HepG2 (cell line): ENCODE results near the gene HEBP1. TPM values are rescaled to one million over a fixed set of nuclear protein-coding genes. Genes with fewer than 3 reads are reported as not detected.

Experiments used
- ATAC-seq: fragments of 200-7000 bp; cut with Tn5 transposase; 3 replicates; pipeline ENCODE4 v1.9.1; 2020; ENCODE audit warnings: mild to moderate bottlenecking, moderate library complexity
- BruUV-seq: library from RNA; stranded (reverse); fragments of 400-500 nt; replicated peaks from 2 replicates; lab custom pipeline; 2021; lab: Mats Ljungman, UMichigan
- CTCF ChIA-PET: fragments of 300-600 bp; formaldehyde crosslinking; extraction: SDS; loops from one replicate; lab custom pipeline; 2021; ENCODE audit warnings: low total read pairs, inconsistent platforms, low intra/inter-chr PET ratio; lab: Yijun Ruan, JAX
- POLR2A ChIA-PET: fragments of 350-600 bp; sonication (Branson Sonifier 250); formaldehyde crosslinking; loops from one replicate; lab custom pipeline; 2020; ENCODE audit warnings: antibody characterized with exemption, inconsistent platforms; lab: Yijun Ruan, JAX
- DNase-seq: peaks from one replicate; pipeline ENCODE4 v3.0.0-alpha.2; 2015; ENCODE audit warnings: low spot score
- FAIRE-seq: peaks from 3 replicates; lab custom pipeline; 2011; peaks lifted over from hg19 to GRCh38; lab: Jason Lieb, UNC
- H2AFZ ChIP-seq: one replicate; pipeline ENCODE4 v1.6.1; 2011; ENCODE audit warnings: low read length, inconsistent platforms
- H3K27ac ChIP-seq: fragments of 300-600 bp; 3 replicates; pipeline ENCODE4 v1.8.0; 2011; ENCODE audit warnings: mixed run types, mild to moderate bottlenecking, mixed read lengths, low read length, inconsistent platforms; ENCODE audit not compliant: insufficient read depth; ENCODE audit errors: extremely low read length
- H3K27me3 ChIP-seq, 2 experiments: fragments of 200-600 bp in 1 of 2; 2 replicates in 1 of 2; 3 replicates in 1 of 2; pipeline versions ENCODE4 v1.6.0 to v1.8.0; 2011; ENCODE audit warnings: low read length in 2 of 2, mild to moderate bottlenecking in 2 of 2, moderate library complexity in 2 of 2, inconsistent platforms in 1 of 2; ENCODE audit not compliant: insufficient read depth in 2 of 2, control insufficient read depth in 1 of 2
- H3K36me3 ChIP-seq, 2 experiments: fragments of 200-600 bp in 1 of 2; replicated peaks in 1 of 2; 2 replicates in 1 of 2; 3 replicates in 1 of 2; pipeline versions ENCODE4 v1.5.1 to v1.8.0; 2011; ENCODE audit warnings: low read length in 2 of 2, inconsistent platforms in 1 of 2; ENCODE audit not compliant: insufficient read depth in 2 of 2, control insufficient read depth in 1 of 2
- H3K4me1 ChIP-seq: 2 replicates; pipeline ENCODE4 v1.5.1; 2012; ENCODE audit warnings: low read length, inconsistent platforms; ENCODE audit not compliant: insufficient read depth
- H3K4me2 ChIP-seq: 2 replicates; pipeline ENCODE4 v1.6.0; 2011; ENCODE audit warnings: low read depth, low read length, inconsistent platforms
- H3K4me3 ChIP-seq, 3 experiments: fragments of 200-600 bp in 1 of 3; sonication (generic), shearing (Covaris generic) in 1 of 3; replicated peaks in 1 of 3; 2 replicates each; pipeline ENCODE4 v1.5.1; 2011 to 2016; ENCODE audit warnings: low read length in 3 of 3, inconsistent platforms in 2 of 3, low read depth in 2 of 3, mild to moderate bottlenecking in 2 of 3, control low read depth in 1 of 3, mixed read lengths in 1 of 3; ENCODE audit not compliant: insufficient read depth in 1 of 3
- H3K79me2 ChIP-seq: one replicate; pipeline ENCODE4 v1.6.1; 2011; ENCODE audit warnings: low read length, inconsistent platforms; ENCODE audit not compliant: insufficient read depth
- H3K9ac ChIP-seq: 2 replicates; pipeline ENCODE4 v1.6.0; 2011; ENCODE audit warnings: mild to moderate bottlenecking, low read depth, low read length, inconsistent platforms; ENCODE audit not compliant: insufficient read depth
- H3K9me3 ChIP-seq: 2 replicates; pipeline ENCODE4 v1.5.1; 2012; ENCODE audit warnings: mild to moderate bottlenecking, low read length
- H4K20me1 ChIP-seq: 2 replicates; pipeline ENCODE4 v1.6.0; 2011; ENCODE audit warnings: inconsistent platforms, mild to moderate bottlenecking, low read length, moderate library complexity; ENCODE audit not compliant: insufficient read depth
- ATF7 ChIP-seq, 2 experiments: fragments of 450-650 bp in 1 of 2; sonication (generic) in 1 of 2; formaldehyde crosslinking in 1 of 2; IDR thresholded peaks; 2 replicates each; pipeline versions ENCODE4 v1.4.0 to v1.6.1; 2016 to 2020; ENCODE audit warnings: antibody characterized with exemption in 1 of 2, mild to moderate bottlenecking in 1 of 2, missing genetic modification reagents in 1 of 2
- BATF2 ChIP-seq: sonication (generic); formaldehyde crosslinking; IDR thresholded peaks from 2 replicates; pipeline ENCODE4 v1.8.0; 2022; ENCODE audit warnings: mild to moderate bottlenecking, missing genetic modification reagents, moderate library complexity
- CBX5 ChIP-seq: sonication (generic); formaldehyde crosslinking; IDR thresholded peaks from 2 replicates; pipeline ENCODE4 v1.4.0; 2020; ENCODE audit warnings: missing genetic modification reagents, borderline replicate concordance
- MAZ ChIP-seq, 2 experiments: sonication (generic) in 1 of 2; formaldehyde crosslinking in 1 of 2; IDR thresholded peaks; 2 replicates each; pipeline versions ENCODE4 v1.5.0 to v1.6.1; 2012 to 2020; ENCODE audit warnings: low read depth in 2 of 2, mild to moderate bottlenecking in 2 of 2, borderline replicate concordance in 1 of 2, improper control_type of control experiment in 1 of 2, low read length in 1 of 2, missing genetic modification reagents in 1 of 2, moderate library complexity in 1 of 2
- SALL2 ChIP-seq: sonication (generic); formaldehyde crosslinking; IDR thresholded peaks from 2 replicates; pipeline ENCODE4 v1.8.1; 2023; ENCODE audit warnings: mild to moderate bottlenecking, missing genetic modification reagents, inconsistent platforms
- ZBTB14 ChIP-seq: sonication (generic); formaldehyde crosslinking; IDR thresholded peaks from 2 replicates; pipeline ENCODE4 v1.4.0; 2020; ENCODE audit warnings: missing genetic modification reagents
- ZNF12 ChIP-seq: sonication (generic); formaldehyde crosslinking; IDR thresholded peaks from 2 replicates; pipeline ENCODE4 v1.5.0; 2020; ENCODE audit warnings: missing genetic modification reagents
- ZNF232 ChIP-seq: sonication (generic); formaldehyde crosslinking; IDR thresholded peaks from 2 replicates; pipeline ENCODE4 v1.4.0; 2020; ENCODE audit warnings: missing genetic modification reagents, borderline replicate concordance
- ZNF281 ChIP-seq: sonication (generic); formaldehyde crosslinking; IDR thresholded peaks from 2 replicates; pipeline ENCODE4 v1.4.0; 2020; ENCODE audit warnings: missing genetic modification reagents, borderline replicate concordance
- ZNF768 ChIP-seq: sonication (generic); formaldehyde crosslinking; IDR thresholded peaks from 2 replicates; pipeline ENCODE4 v1.4.0; 2020; ENCODE audit warnings: missing genetic modification reagents
- WGBS: methylation state at CpG from one replicate; pipeline ENCODE4 v1.1.6; 2017; ENCODE audit warnings: low lambda C conversion rate; 5-methylcytosine and 5-hydroxymethylcytosine counted together
- in situ Hi-C: cut with HindIII; loops from 2 replicates; pipeline ENCODE4 v1.10.0; 2017; ENCODE audit warnings: low pct_unique_long_range_greater_than_20kb; ENCODE audit not compliant: extremely low pct_ligation_motif_present
- intact Hi-C: fragments of 100-400 bp; cut with micrococcal nuclease; formaldehyde crosslinking; loops from one replicate; pipeline ENCODE4 v1.10.0; 2022; ENCODE audit not compliant: unreplicated experiment
- polyA plus RNA-seq, 8 experiments: library from polyadenylated mRNA; depleted of rRNA in 3 of 8; stranded (reverse) in 7 of 8; unstranded in 1 of 8; fragments of >200 nt; fragmentation: Illumina TruSeq in 4 of 8; extraction: Trizol in 4 of 8; gene quantifications; 2 replicates each; pipeline versions ENCODE4 v1.2.1 to v1.2.3, GENCODE V29; 2011 to 2016; ENCODE audit warnings: low read depth in 4 of 8, missing spikeins in 1 of 8, mixed read lengths in 1 of 8; ENCODE audit not compliant: insufficient read depth in 1 of 8
- total RNA-seq, 5 experiments: library from RNA; depleted of rRNA; stranded (reverse); fragments of >200 nt; fragmentation: Illumina TruSeq; extraction: Trizol; gene quantifications; 2 replicates each; pipeline ENCODE4 v1.2.3, GENCODE V29; 2016; ENCODE audit warnings: low read depth in 1 of 5
- TF ChIP-seq, protein P1 (sequence below): sonication (generic); formaldehyde crosslinking; IDR thresholded peaks from 2 replicates; pipeline ENCODE4 v1.8.1; 2023; ENCODE audit warnings: missing genetic modification reagents, inconsistent platforms, borderline replicate concordance

Gene HEBP1
- total and polyA plus RNA-seq, 2 of the 13 experiments (the other 11 are each of a cell fraction or from before 2014, with no cell fraction given) = 7.8 to 9.4 TPM

DNA sequence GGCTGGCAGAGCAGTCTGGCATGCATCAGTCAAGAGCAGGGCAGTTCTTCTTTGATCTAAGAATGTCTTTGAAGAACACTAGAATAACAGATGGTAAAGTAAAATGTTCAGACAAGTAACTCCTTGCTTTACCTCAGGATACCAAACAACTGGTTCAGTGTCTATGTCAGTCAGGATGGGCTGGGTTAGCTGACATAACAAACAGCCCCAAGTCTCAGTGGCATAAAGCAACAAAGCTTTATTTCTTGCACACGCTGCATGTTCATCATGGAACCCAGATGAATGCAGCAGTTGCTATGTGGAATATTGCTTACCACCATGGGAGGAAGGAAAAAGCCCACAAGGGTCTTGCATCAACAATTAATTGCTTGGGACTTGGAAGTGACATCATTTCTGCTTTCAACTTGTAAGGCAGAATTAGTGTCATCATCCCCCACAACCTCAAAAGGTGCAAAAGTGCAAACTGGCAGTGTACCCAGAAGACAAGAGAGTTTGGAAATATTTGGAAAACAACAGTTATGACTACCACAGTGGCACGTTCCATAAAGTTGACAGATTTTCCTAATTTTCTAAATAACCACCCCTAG is 69.3 kb downstream of the HEBP1 start:
- Histone ChIP-seq H3K4me2 (no peak overlapping the region), H3K9me3 (no peaks in the 10 kb centered on the region), H4K20me1 (no peaks in the 10 kb centered on the region), H3K4me3 (no peak overlapping the region), H3K4me1 (peaks cover 15% of the 10 kb centered on the region), H3K9ac (no peak overlapping the region), H3K36me3 (peaks cover 0 to 6% of the 10 kb centered on the region in 2 experiments; a peak in 1 of 5 replicates), H3K27me3 (no peaks in the 10 kb centered on the region), H3K27ac (no peak overlapping the region), H3K79me2 (no peaks in the 10 kb centered on the region), H2AFZ (no peak overlapping the region)
- DNase-seq = no peak
- TF ChIP-seq ZNF768 (CRISPR knock-in tag) = no peak
- TF ChIP-seq ZNF281 (CRISPR knock-in tag) = no peak
- TF ChIP-seq ZNF12 (CRISPR knock-in tag) = peak; percentile 99
- TF ChIP-seq ATF7 (IDR thresholded peaks at IDR 0.05) = peak; percentile 59
- TF ChIP-seq ATF7 (CRISPR knock-in tag; IDR thresholded peaks at IDR 0.05) = no peak
- CTCF ChIA-PET = no interaction called here
- ATAC-seq = no peak
- POLR2A ChIA-PET = no interaction called here
- BruUV-seq = no TSS peak
- WGBS = 100% methylated on average over 2 of the region's 2 CpGs
- in situ Hi-C loops = no loop called here
- intact Hi-C loops = no loop called here
- FAIRE-seq = no peak

DNA sequence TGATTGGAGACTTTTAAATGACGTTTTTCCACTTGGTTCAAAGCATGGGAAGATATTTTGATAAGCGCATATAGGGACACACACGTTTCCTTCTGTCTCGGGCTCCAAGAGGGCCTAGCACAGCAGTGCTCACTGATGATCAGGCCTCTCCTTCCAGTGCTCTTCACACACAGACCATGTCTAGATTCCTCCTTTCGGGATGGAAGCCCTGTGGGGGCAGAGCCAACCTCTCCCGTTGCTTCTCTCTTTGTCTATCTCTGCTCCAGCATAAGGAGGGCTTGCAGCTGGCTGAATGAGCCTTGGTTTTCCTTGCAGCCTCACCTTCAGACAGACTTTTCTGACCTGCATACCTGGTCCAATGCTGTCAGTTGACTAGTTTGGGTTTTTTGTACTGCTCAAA is 70.4 kb downstream of the HEBP1 start:
- intact Hi-C loops = loop anchor here (10.0 kb wide), 1 partner anchor 175 kb away; the partner anchor contains the start of gene GSG1
- in situ Hi-C loops = no loop called here
- DNase-seq (no peak), FAIRE-seq (no peak), ATAC-seq (no peak)
- H2AFZ ChIP-seq = no peak overlapping the region
- ChIA-PET POLR2A (no interaction called here), CTCF (no interaction called here)
- no peak overlapping the region for H3K9ac ChIP-seq
- H3K27me3 ChIP-seq = no peaks in the 10 kb centered on the region
- no peak overlapping the region for H3K4me3 ChIP-seq
- H3K27ac ChIP-seq = no peak overlapping the region
- no peaks in the 10 kb centered on the region for H3K9me3 ChIP-seq
- no peaks in the 10 kb centered on the region for H3K79me2 ChIP-seq
- H3K36me3 ChIP-seq = peaks cover 0 to 6% of the 10 kb centered on the region in 2 experiments; a peak in 1 of 5 replicates
- no TSS peak for BruUV-seq
- WGBS = 84% methylated on average over 6 of the region's 6 CpGs
- H3K4me2 ChIP-seq = no peak overlapping the region
- H3K4me1 ChIP-seq = peaks cover 15% of the 10 kb centered on the region
- no peaks in the 10 kb centered on the region for H4K20me1 ChIP-seq
- TF ChIP-seq ZNF232 (CRISPR knock-in tag) (no peak), ZBTB14 (CRISPR knock-in tag) (no peak), CBX5 (CRISPR knock-in tag) (no peak), BATF2 (no peak), SALL2 (CRISPR knock-in tag) (no peak), MAZ (IDR thresholded peaks at IDR 0.05; ENCODE audit: borderline replicate concordance, low read depth, low read length) (no peak), MAZ (CRISPR knock-in tag; IDR thresholded peaks at IDR 0.05; ENCODE audit: low read depth) (no peak)
- TF ChIP-seq, protein P1, sequence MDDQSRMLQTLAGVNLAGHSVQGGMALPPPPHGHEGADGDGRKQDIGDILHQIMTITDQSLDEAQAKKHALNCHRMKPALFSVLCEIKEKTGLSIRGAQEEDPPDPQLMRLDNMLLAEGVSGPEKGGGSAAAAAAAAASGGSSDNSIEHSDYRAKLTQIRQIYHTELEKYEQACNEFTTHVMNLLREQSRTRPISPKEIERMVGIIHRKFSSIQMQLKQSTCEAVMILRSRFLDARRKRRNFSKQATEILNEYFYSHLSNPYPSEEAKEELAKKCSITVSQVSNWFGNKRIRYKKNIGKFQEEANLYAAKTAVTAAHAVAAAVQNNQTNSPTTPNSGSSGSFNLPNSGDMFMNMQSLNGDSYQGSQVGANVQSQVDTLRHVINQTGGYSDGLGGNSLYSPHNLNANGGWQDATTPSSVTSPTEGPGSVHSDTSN (CRISPR knock-in tag) = no peak
